ENCODE results near the gene AMBRA1.

DNA sequence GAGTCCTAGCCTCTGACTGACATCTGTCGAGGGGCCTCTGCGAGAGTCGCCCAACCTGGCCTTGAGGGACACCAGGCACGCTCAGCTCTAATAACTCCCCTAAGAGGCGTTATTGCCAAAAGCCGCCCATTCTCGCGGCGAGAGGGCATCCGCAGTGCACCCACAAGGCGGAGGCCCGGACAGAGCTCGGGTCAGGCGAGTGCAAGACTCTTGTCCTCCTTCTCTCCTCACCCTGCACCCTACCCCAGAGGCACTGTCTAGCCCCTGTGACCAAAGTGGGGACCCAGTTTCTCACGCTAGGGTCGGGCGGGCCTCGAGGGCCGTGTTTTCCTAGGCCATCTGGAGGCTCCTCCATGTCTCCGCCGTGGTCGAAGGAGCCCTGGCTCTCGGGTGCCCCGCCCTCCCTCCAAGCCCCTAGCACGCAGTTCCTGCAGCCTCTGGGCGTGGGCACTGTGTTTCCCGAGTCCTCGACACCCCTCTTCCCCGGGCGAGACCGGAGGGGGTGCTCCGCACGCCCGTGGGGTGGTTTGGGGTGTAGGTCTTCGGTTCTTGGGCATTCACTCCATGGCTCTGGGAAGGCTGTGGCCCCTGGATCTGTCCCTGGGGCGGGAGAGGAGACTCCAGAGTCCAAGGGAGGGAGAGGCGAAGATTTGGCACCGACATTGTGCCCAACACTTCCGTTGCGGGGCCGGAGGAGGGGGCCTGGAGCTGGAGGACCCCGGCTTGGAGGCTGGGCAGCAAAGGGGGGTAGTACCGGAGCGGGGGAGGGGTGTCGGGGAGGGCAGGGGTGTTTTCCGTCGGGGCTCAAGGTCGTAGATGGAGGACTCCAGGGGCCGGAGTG is 203.3 kb downstream of the AMBRA1 start:
- TF ChIP-seq, protein P1, sequence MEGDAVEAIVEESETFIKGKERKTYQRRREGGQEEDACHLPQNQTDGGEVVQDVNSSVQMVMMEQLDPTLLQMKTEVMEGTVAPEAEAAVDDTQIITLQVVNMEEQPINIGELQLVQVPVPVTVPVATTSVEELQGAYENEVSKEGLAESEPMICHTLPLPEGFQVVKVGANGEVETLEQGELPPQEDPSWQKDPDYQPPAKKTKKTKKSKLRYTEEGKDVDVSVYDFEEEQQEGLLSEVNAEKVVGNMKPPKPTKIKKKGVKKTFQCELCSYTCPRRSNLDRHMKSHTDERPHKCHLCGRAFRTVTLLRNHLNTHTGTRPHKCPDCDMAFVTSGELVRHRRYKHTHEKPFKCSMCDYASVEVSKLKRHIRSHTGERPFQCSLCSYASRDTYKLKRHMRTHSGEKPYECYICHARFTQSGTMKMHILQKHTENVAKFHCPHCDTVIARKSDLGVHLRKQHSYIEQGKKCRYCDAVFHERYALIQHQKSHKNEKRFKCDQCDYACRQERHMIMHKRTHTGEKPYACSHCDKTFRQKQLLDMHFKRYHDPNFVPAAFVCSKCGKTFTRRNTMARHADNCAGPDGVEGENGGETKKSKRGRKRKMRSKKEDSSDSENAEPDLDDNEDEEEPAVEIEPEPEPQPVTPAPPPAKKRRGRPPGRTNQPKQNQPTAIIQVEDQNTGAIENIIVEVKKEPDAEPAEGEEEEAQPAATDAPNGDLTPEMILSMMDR (IDR thresholded peaks at IDR 0.05): no peak
- no peak for TF ChIP-seq POLR2A (IDR thresholded peaks at IDR 0.05)
